Measurements from ENCODE around the gene SLC38A8. TPM values are rescaled to one million over a fixed set of nuclear protein-coding genes. Genes with fewer than 3 reads are reported as not detected.
A peak's percentile ranks its signal among the peaks of the same experiment; 100 is the strongest.

SLC38A8 gene
- total RNA-seq, 2 donors from 2014 or later: not detected

- Mint-ChIP-seq H3K27me3 (peaks cover 4% of the 10 kb centered on the region), H3K4me1 (peaks cover 4% of the 10 kb centered on the region), H3K4me3 (no peak overlapping the region), H3K36me3 (ENCODE audit: low read depth) (peaks cover 2% of the 10 kb centered on the region), H3K27ac (no peak overlapping the region)
- ATAC-seq: no peak
- DNase-seq: no peak
- no peaks in the 10 kb centered on the region for H3K9me3 ChIP-seq (ENCODE audit: control insufficient read depth, low read length, poor library complexity, severe bottlenecking)
These were observed 1.5 kb downstream of the SLC38A8 start for GRCh38 chr16:84040823-84041820.

GRCh38 chr16:84040226-84040822 lies 2.3 kb downstream of the SLC38A8 start:
- peaks cover 4% of the 10 kb centered on the region for H3K4me1 Mint-ChIP-seq
- DNase-seq (no peak), ATAC-seq (no peak)
- no peak overlapping the region for H3K27ac Mint-ChIP-seq
- H3K36me3 Mint-ChIP-seq (ENCODE audit: low read depth): peaks cover 2% of the 10 kb centered on the region
- H3K27me3 Mint-ChIP-seq: peaks cover 4% of the 10 kb centered on the region
- H3K9me3 ChIP-seq (ENCODE audit: control insufficient read depth, low read length, poor library complexity, severe bottlenecking): no peaks in the 10 kb centered on the region
- H3K4me3 Mint-ChIP-seq: no peak overlapping the region

GRCh38 chr16:84039696-84040095 lies 2.9 kb downstream of the SLC38A8 start:
- no peak overlapping the region for H3K27ac Mint-ChIP-seq
- ATAC-seq (no peak), DNase-seq (no peak)
- peaks cover 4% of the 10 kb centered on the region for H3K27me3 Mint-ChIP-seq
- no peaks in the 10 kb centered on the region for H3K9me3 ChIP-seq (ENCODE audit: control insufficient read depth, low read length, poor library complexity, severe bottlenecking)
- H3K4me1 Mint-ChIP-seq: peaks cover 4% of the 10 kb centered on the region
- peaks cover 2% of the 10 kb centered on the region for H3K36me3 Mint-ChIP-seq (ENCODE audit: low read depth)
- no peak overlapping the region for H3K4me3 Mint-ChIP-seq

GRCh38 chr16:84038469-84038868 lies 4.1 kb downstream of the SLC38A8 start:
- peaks cover 2% of the 10 kb centered on the region for H3K36me3 Mint-ChIP-seq (ENCODE audit: low read depth)
- H3K27me3 Mint-ChIP-seq: no peaks in the 10 kb centered on the region
- H3K9me3 ChIP-seq (ENCODE audit: control insufficient read depth, low read length, poor library complexity, severe bottlenecking): no peaks in the 10 kb centered on the region
- peak overlapping the region; percentile 8 for H3K27ac Mint-ChIP-seq
- no peaks in the 10 kb centered on the region for H3K4me1 Mint-ChIP-seq
- ATAC-seq (no peak), DNase-seq (no peak)
- no peak overlapping the region for H3K4me3 Mint-ChIP-seq

- no peak overlapping the region for H3K4me3 Mint-ChIP-seq
- H3K36me3 Mint-ChIP-seq (ENCODE audit: low read depth): peaks cover 2% of the 10 kb centered on the region
- H3K27ac Mint-ChIP-seq: no peak overlapping the region
- no peaks in the 10 kb centered on the region for H3K4me1 Mint-ChIP-seq
- no peak for DNase-seq
- no peaks in the 10 kb centered on the region for H3K27me3 Mint-ChIP-seq
- ATAC-seq: no peak
- no peaks in the 10 kb centered on the region for H3K9me3 ChIP-seq (ENCODE audit: control insufficient read depth, low read length, poor library complexity, severe bottlenecking)
These were observed 5.6 kb downstream of the SLC38A8 start for GRCh38 chr16:84036982-84037425.

GRCh38 chr16:84036131-84036530 lies 6.5 kb downstream of the SLC38A8 start:
- peaks cover 5% of the 10 kb centered on the region for H3K27me3 Mint-ChIP-seq
- no peak overlapping the region for H3K4me3 Mint-ChIP-seq
- H3K27ac Mint-ChIP-seq: no peak overlapping the region
- peaks cover 2% of the 10 kb centered on the region for H3K4me1 Mint-ChIP-seq
- H3K9me3 ChIP-seq (ENCODE audit: control insufficient read depth, low read length, poor library complexity, severe bottlenecking): no peaks in the 10 kb centered on the region
- no peak for ATAC-seq
- H3K36me3 Mint-ChIP-seq (ENCODE audit: low read depth): peaks cover 2% of the 10 kb centered on the region
- DNase-seq: no peak

GRCh38 chr16:84034516-84034915 lies 8.1 kb downstream of the SLC38A8 start:
- Mint-ChIP-seq H3K36me3 (ENCODE audit: low read depth) (peaks cover 2% of the 10 kb centered on the region), H3K27ac (no peak overlapping the region), H3K27me3 (peaks cover 17% of the 10 kb centered on the region), H3K4me3 (no peak overlapping the region), H3K4me1 (peaks cover 13% of the 10 kb centered on the region)
- ATAC-seq: no peak
- DNase-seq: no peak
- H3K9me3 ChIP-seq (ENCODE audit: control insufficient read depth, low read length, poor library complexity, severe bottlenecking): no peaks in the 10 kb centered on the region

GRCh38 chr16:84033251-84034195 lies 9.1 kb downstream of the SLC38A8 start:
- no peak for ATAC-seq
- no peaks in the 10 kb centered on the region for H3K9me3 ChIP-seq (ENCODE audit: control insufficient read depth, low read length, poor library complexity, severe bottlenecking)

GRCh38 chr16:84032458-84033178 lies 10.0 kb downstream of the SLC38A8 start:
- no peak for DNase-seq
- no peaks in the 10 kb centered on the region for H3K9me3 ChIP-seq (ENCODE audit: control insufficient read depth, low read length, poor library complexity, severe bottlenecking)
- Mint-ChIP-seq H3K36me3 (ENCODE audit: low read depth) (peaks cover 2% of the 10 kb centered on the region), H3K4me3 (no peak overlapping the region), H3K27ac (no peak overlapping the region), H3K4me1 (peaks cover 16% of the 10 kb centered on the region), H3K27me3 (peaks cover 30% of the 10 kb centered on the region)
- ATAC-seq: no peak

More at GRCh38 chr16:84033251-84034195, 9.1 kb downstream of the SLC38A8 start:
- H3K36me3 Mint-ChIP-seq (ENCODE audit: low read depth): peaks cover 2% of the 10 kb centered on the region
- no peak for DNase-seq
- H3K27me3 Mint-ChIP-seq: peaks cover 24% of the 10 kb centered on the region
- H3K4me3 Mint-ChIP-seq: no peak overlapping the region
- H3K4me1 Mint-ChIP-seq: peaks cover 16% of the 10 kb centered on the region
- no peak overlapping the region for H3K27ac Mint-ChIP-seq

- Mint-ChIP-seq H3K4me3 (no peak overlapping the region), H3K27me3 (peaks cover 35% of the 10 kb centered on the region), H3K36me3 (ENCODE audit: low read depth) (peaks cover 2% of the 10 kb centered on the region), H3K27ac (no peak overlapping the region), H3K4me1 (peaks cover 16% of the 10 kb centered on the region)
- DNase-seq (no peak), ATAC-seq (no peak)
- H3K9me3 ChIP-seq (ENCODE audit: control insufficient read depth, low read length, poor library complexity, severe bottlenecking): no peaks in the 10 kb centered on the region
These were observed 11.0 kb downstream of the SLC38A8 start for GRCh38 chr16:84031556-84031955.

- H3K9me3 ChIP-seq (ENCODE audit: control insufficient read depth, low read length, poor library complexity, severe bottlenecking): no peaks in the 10 kb centered on the region
- ATAC-seq (no peak), DNase-seq (no peak)
- Mint-ChIP-seq H3K27me3 (peaks cover 50% of the 10 kb centered on the region), H3K4me3 (no peak overlapping the region), H3K36me3 (ENCODE audit: low read depth) (no peaks in the 10 kb centered on the region), H3K27ac (no peak overlapping the region), H3K4me1 (peaks cover 16% of the 10 kb centered on the region)
These were observed 13.1 kb downstream of the SLC38A8 start for GRCh38 chr16:84029297-84030047.

GRCh38 chr16:84027625-84028024 lies 15.0 kb downstream of the SLC38A8 start:
- Mint-ChIP-seq H3K36me3 (ENCODE audit: low read depth) (no peaks in the 10 kb centered on the region), H3K4me3 (no peak overlapping the region), H3K27ac (no peak overlapping the region), H3K27me3 (peaks cover 50% of the 10 kb centered on the region), H3K4me1 (peaks cover 16% of the 10 kb centered on the region)
- no peaks in the 10 kb centered on the region for H3K9me3 ChIP-seq (ENCODE audit: control insufficient read depth, low read length, poor library complexity, severe bottlenecking)
- DNase-seq: no peak
- ATAC-seq: no peak

All from T-helper 17 cell (primary cell).